SK-N-SH (cell line): ENCODE measurements around the gene ZMIZ1. TPM values are rescaled to one million over a fixed set of nuclear protein-coding genes. Genes with fewer than 3 reads are reported as not detected.

Experiments
- CTCF ChIA-PET: fragments of 300-600, 350-600 bp; formaldehyde crosslinking; extraction: SDS; loops from one replicate; lab custom pipeline; 2021; lab: Yijun Ruan, JAX
- POLR2A ChIA-PET: fragments of 350-600 bp; sonication (Branson Sonifier 250); formaldehyde crosslinking; extraction: SDS; loops from one replicate; lab custom pipeline; 2020; ENCODE audit warnings: antibody characterized with exemption, inconsistent platforms; lab: Yijun Ruan, JAX
- DNase-seq: peaks from one replicate; pipeline ENCODE4 v3.0.0; 2012
- H2AFZ ChIP-seq: fragments of 200-600 bp; sonication (generic); 2 replicates; pipeline ENCODE4 v1.8.1; 2016; ENCODE audit warnings: antibody characterized with exemption, mild to moderate bottlenecking, low read depth
- H3F3A ChIP-seq: fragments of 200-600 bp; sonication (generic); replicated peaks from 2 replicates; pipeline ENCODE3; 2016; ENCODE audit warnings: antibody characterized with exemption, mild to moderate bottlenecking; ENCODE audit not compliant: insufficient read depth
- H3K27ac ChIP-seq, 2 experiments: fragments of 200-500 bp in 1 of 2; fragments of 200-600 bp in 1 of 2; sonication (Bioruptor generic) in 1 of 2; sonication (generic), shearing (Covaris generic) in 1 of 2; 2 replicates each; pipeline versions ENCODE4 v1.5.1 to v1.6.1; 2014 to 2016; ENCODE audit warnings: low read depth in 2 of 2, inconsistent platforms in 1 of 2, low read length in 1 of 2, mild to moderate bottlenecking in 1 of 2, mixed read lengths in 1 of 2
- H3K27me3 ChIP-seq: fragments of 200-600 bp; sonication (generic), shearing (Covaris generic); 2 replicates; pipeline ENCODE4 v1.6.1; 2016; ENCODE audit warnings: mixed run types; ENCODE audit not compliant: insufficient read depth
- H3K36me3 ChIP-seq, 2 experiments: fragments of 200-500 bp in 1 of 2; fragments of 200-600 bp in 1 of 2; sonication (Bioruptor generic) in 1 of 2; sonication (generic) in 1 of 2; replicated peaks in 1 of 2; 2 replicates each; pipeline versions ENCODE3 to v1.5.1; 2014 to 2016; ENCODE audit warnings: low read length in 1 of 2, mild to moderate bottlenecking in 1 of 2; ENCODE audit not compliant: insufficient read depth in 2 of 2, control insufficient read depth in 1 of 2
- H3K4me1 ChIP-seq, 2 experiments: fragments of 200-500 bp in 1 of 2; fragments of 200-600 bp in 1 of 2; sonication (Bioruptor generic) in 1 of 2; sonication (generic), shearing (Covaris generic) in 1 of 2; 2 replicates each; pipeline versions ENCODE4 v1.5.1 to v1.6.1; 2014 to 2016; ENCODE audit warnings: low read depth in 1 of 2, low read length in 1 of 2, mixed run types in 1 of 2; ENCODE audit not compliant: insufficient read depth in 2 of 2, control insufficient read depth in 1 of 2
- H3K4me2 ChIP-seq: fragments of 200-600 bp; sonication (generic), shearing (Covaris generic); 2 replicates; pipeline ENCODE4 v1.6.1; 2017; ENCODE audit warnings: mixed run types
- H3K4me3 ChIP-seq, 2 experiments: fragments of 200-500 bp in 1 of 2; fragments of 200-600 bp in 1 of 2; sonication (Bioruptor generic) in 1 of 2; sonication (generic), shearing (Covaris generic) in 1 of 2; 2 replicates each; pipeline versions ENCODE4 v1.5.1 to v1.8.1; 2014 to 2016; ENCODE audit warnings: low read depth in 2 of 2, inconsistent platforms in 1 of 2, low read length in 1 of 2, mild to moderate bottlenecking in 1 of 2, mixed read lengths in 1 of 2, moderate library complexity in 1 of 2
- H3K79me2 ChIP-seq: fragments of 200-600 bp; sonication (generic); 2 replicates; pipeline ENCODE4 v1.8.1; 2017; ENCODE audit warnings: mild to moderate bottlenecking; ENCODE audit not compliant: insufficient read depth
- H3K9ac ChIP-seq: fragments of 200-600 bp; sonication (generic); 2 replicates; pipeline ENCODE4 v1.6.1; 2017; ENCODE audit warnings: mixed run types
- H3K9me2 ChIP-seq: fragments of 200-600 bp; sonication (generic); 2 replicates; pipeline ENCODE4 v1.6.1; 2017; ENCODE audit warnings: mixed run types
- H3K9me3 ChIP-seq: fragments of 200-600 bp; sonication (generic); 2 replicates; pipeline ENCODE4 v1.6.1; 2017; ENCODE audit warnings: mixed run types, mild to moderate bottlenecking, moderate library complexity
- H4K20me1 ChIP-seq: fragments of 200-600 bp; sonication (generic); 2 replicates; pipeline ENCODE4 v1.6.1; 2017; ENCODE audit warnings: mild to moderate bottlenecking, mixed run types; ENCODE audit not compliant: insufficient read depth
- ELF1 ChIP-seq: IDR thresholded peaks from 2 replicates; pipeline ENCODE4 v1.4.0; 2012
- EP300 ChIP-seq, 2 experiments: IDR thresholded peaks; 2 replicates each; pipeline versions ENCODE4 v1.4.0 to v1.6.1; 2012; ENCODE audit warnings: borderline replicate concordance in 1 of 2, low read depth in 1 of 2, low read length in 1 of 2
- FOXJ3 ChIP-seq: sonication (generic); formaldehyde crosslinking; IDR thresholded peaks from 2 replicates; pipeline ENCODE4 v1.5.1; 2020; ENCODE audit warnings: mild to moderate bottlenecking, missing genetic modification reagents
- FOXM1 ChIP-seq: IDR thresholded peaks from 2 replicates; pipeline ENCODE4 v1.4.0; 2012; ENCODE audit warnings: low read depth, mild to moderate bottlenecking
- GABPA ChIP-seq: IDR thresholded peaks from 2 replicates; pipeline ENCODE4 v1.4.0; 2012; ENCODE audit warnings: low read depth, mild to moderate bottlenecking
- GATA2 ChIP-seq: sonication (generic); formaldehyde crosslinking; IDR thresholded peaks from 2 replicates; pipeline ENCODE4 v1.5.0; 2020; ENCODE audit warnings: mild to moderate bottlenecking, missing genetic modification reagents
- MEF2A ChIP-seq: IDR thresholded peaks from 2 replicates; pipeline ENCODE4 v1.4.0; 2012; ENCODE audit warnings: low read depth, borderline replicate concordance
- MXI1 ChIP-seq: IDR thresholded peaks from 2 replicates; pipeline ENCODE4 v1.6.1; 2012; ENCODE audit warnings: mild to moderate bottlenecking, low read depth, low read length, improper control_type of control experiment
- NFIC ChIP-seq: IDR thresholded peaks from 2 replicates; pipeline ENCODE4 v1.4.0; 2012; ENCODE audit warnings: borderline replicate concordance
- NRF1 ChIP-seq: IDR thresholded peaks from 2 replicates; pipeline ENCODE4 v1.6.1; 2012; ENCODE audit warnings: low read depth, mild to moderate bottlenecking, low read length
- PBX3 ChIP-seq: IDR thresholded peaks from 2 replicates; pipeline ENCODE4; 2012
- RAD21 ChIP-seq: IDR thresholded peaks from 2 replicates; pipeline ENCODE4 v1.6.1; 2012; ENCODE audit warnings: mild to moderate bottlenecking, low read length
- RCOR1 ChIP-seq: fragments of 150-350 bp; IDR thresholded peaks from 2 replicates; pipeline ENCODE4 v1.6.1; 2017; ENCODE audit warnings: antibody characterized with exemption, low read length
- RFX5 ChIP-seq: IDR thresholded peaks from 2 replicates; pipeline ENCODE4 v1.6.1; 2012; ENCODE audit warnings: mild to moderate bottlenecking, improper control_type of control experiment, low read length
- RXRA ChIP-seq: IDR thresholded peaks from 2 replicates; pipeline ENCODE4 v1.4.0; 2012; ENCODE audit warnings: low read depth, mild to moderate bottlenecking, borderline replicate concordance
- TAF1 ChIP-seq: IDR thresholded peaks from 2 replicates; pipeline ENCODE4 v1.6.1; 2012; ENCODE audit warnings: low read depth, mild to moderate bottlenecking, low read length, moderate library complexity, borderline replicate concordance
- TCF12 ChIP-seq: IDR thresholded peaks from 2 replicates; pipeline ENCODE4 v1.4.0; 2012
- TEAD4 ChIP-seq: IDR thresholded peaks from 2 replicates; pipeline ENCODE4 v1.4.0; 2012; ENCODE audit warnings: mild to moderate bottlenecking, borderline replicate concordance; ENCODE audit not compliant: insufficient read depth
- YY1 ChIP-seq: IDR thresholded peaks from 2 replicates; pipeline ENCODE4 v1.4.0; 2012; ENCODE audit warnings: low read depth, mild to moderate bottlenecking
- WGBS: methylation state at CpG from one replicate; pipeline ENCODE4 v1.1.6; 2017; ENCODE audit warnings: low lambda C conversion rate; 5-methylcytosine and 5-hydroxymethylcytosine counted together
- polyA plus RNA-seq, 3 experiments: library from polyadenylated mRNA; depleted of rRNA; stranded (reverse); fragments of >200 nt; gene quantifications; 2 replicates each; pipeline ENCODE4 v1.2.3, GENCODE V29; 2012
- TF ChIP-seq, protein P1 (sequence below): IDR thresholded peaks from 2 replicates; pipeline ENCODE4 v1.4.0; 2012; ENCODE audit warnings: low read depth, borderline replicate concordance
- TF ChIP-seq, protein P2 (sequence below): IDR thresholded peaks from 2 replicates; pipeline ENCODE4 v1.4.0; 2012; ENCODE audit warnings: low read depth, borderline replicate concordance

Gene ZMIZ1
- polyA plus RNA-seq, 1 of the 3 experiments (the other 2 are of a cell fraction): 23.5 TPM

DNA sequence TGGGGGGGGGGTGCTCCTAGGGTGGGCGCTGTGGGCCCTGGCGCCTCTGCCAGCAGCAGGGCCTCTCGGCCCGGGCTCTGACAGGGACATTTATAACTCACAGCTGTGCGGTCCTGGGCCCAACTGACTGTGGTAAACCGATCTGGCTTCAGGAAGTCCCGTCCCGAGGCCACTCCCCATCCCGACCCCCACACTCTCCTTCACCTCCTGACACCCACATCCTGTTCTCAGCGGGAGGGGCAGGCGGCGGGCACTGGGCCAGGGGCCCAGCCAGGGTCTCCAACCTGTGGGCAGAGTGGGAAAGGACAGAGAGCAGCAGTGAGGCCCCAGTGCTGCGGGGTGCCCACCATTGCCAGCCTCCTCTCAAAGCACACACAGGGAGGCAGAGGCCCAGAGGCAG, 69.1 kb downstream of the ZMIZ1 start (continued):
- TF ChIP-seq, protein P1, sequence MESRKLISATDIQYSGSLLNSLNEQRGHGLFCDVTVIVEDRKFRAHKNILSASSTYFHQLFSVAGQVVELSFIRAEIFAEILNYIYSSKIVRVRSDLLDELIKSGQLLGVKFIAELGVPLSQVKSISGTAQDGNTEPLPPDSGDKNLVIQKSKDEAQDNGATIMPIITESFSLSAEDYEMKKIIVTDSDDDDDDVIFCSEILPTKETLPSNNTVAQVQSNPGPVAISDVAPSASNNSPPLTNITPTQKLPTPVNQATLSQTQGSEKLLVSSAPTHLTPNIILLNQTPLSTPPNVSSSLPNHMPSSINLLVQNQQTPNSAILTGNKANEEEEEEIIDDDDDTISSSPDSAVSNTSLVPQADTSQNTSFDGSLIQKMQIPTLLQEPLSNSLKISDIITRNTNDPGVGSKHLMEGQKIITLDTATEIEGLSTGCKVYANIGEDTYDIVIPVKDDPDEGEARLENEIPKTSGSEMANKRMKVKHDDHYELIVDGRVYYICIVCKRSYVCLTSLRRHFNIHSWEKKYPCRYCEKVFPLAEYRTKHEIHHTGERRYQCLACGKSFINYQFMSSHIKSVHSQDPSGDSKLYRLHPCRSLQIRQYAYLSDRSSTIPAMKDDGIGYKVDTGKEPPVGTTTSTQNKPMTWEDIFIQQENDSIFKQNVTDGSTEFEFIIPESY: no peak
- TF ChIP-seq, protein P2, sequence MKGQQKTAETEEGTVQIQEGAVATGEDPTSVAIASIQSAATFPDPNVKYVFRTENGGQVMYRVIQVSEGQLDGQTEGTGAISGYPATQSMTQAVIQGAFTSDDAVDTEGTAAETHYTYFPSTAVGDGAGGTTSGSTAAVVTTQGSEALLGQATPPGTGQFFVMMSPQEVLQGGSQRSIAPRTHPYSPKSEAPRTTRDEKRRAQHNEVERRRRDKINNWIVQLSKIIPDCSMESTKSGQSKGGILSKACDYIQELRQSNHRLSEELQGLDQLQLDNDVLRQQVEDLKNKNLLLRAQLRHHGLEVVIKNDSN: no peak
- no peak for TF ChIP-seq EP300 (IDR thresholded peaks at IDR 0.05; ENCODE audit: borderline replicate concordance in 1 of 2, low read depth in 1 of 2, low read length in 1 of 2)
- no peak for TF ChIP-seq RCOR1

- H3K36me3 ChIP-seq: peaks cover 11 to 16% of the 10 kb centered on the region in 2 experiments
- peaks cover 10% of the 10 kb centered on the region for H3F3A ChIP-seq
- no peaks in the 10 kb centered on the region for H3K9me2 ChIP-seq
- H3K9me3 ChIP-seq: no peaks in the 10 kb centered on the region
- H3K9ac ChIP-seq: no peak overlapping the region
- H3K79me2 ChIP-seq: peaks cover 86% of the 10 kb centered on the region
- H3K4me2 ChIP-seq: no peak overlapping the region
- no peaks in the 10 kb centered on the region for H3K27me3 ChIP-seq
- H3K4me1 ChIP-seq: peaks cover 25 to 58% of the 10 kb centered on the region in 2 experiments
- peaks cover 29% of the 10 kb centered on the region for H4K20me1 ChIP-seq
- H2AFZ ChIP-seq: no peak overlapping the region
- TF ChIP-seq, protein P1: no peak
- TF ChIP-seq EP300 (IDR thresholded peaks at IDR 0.05; ENCODE audit: borderline replicate concordance in 1 of 2, low read depth in 1 of 2, low read length in 1 of 2) (no peak), RXRA (no peak), NFIC (no peak), YY1 (no peak), MXI1 (no peak), TCF12 (no peak), FOXJ3 (CRISPR knock-in tag) (no peak), PBX3 (no peak), RAD21 (no peak), GATA2 (CRISPR knock-in tag) (no peak), TEAD4 (no peak), TAF1 (no peak), FOXM1 (no peak), GABPA (no peak), ELF1 (no peak), MEF2A (no peak), RFX5 (no peak), NRF1 (no peak)
- TF ChIP-seq, protein P2: no peak
- no peak overlapping the region for H3K4me3 ChIP-seq
- 78% methylated on average over 4 of the region's 5 CpGs for WGBS
- CTCF ChIA-PET: interaction anchor here (0.5 to 2.6 kb wide), 5 partner anchors 13 to 57 kb away, joined by 3 to 16 read pairs (median 3); no protein-coding TSS in a partner anchor
- POLR2A ChIA-PET: no interaction called here
- peak overlapping the region; percentile 31 to 58; a peak in 2 of 4 replicates for H3K27ac ChIP-seq
- DNase-seq: no peak
Observed at GRCh38 chr10:79138449-79139123, 69.8 kb downstream of the ZMIZ1 start.
